Upper lobe of left lung (tissue), 4 donors: ENCODE data around the gene CFAP157.

Experiments used
- CTCF ChIP-seq, 6 experiments: fragments of 450-650 bp in 4 of 6; fragments of 200-600 bp in 2 of 6; sonication (generic) in 2 of 6; IDR thresholded peaks; one replicate each; pipeline ENCODE4 v1.5.1; 2016 to 2019; ENCODE audit warnings: antibody characterized with exemption in 6 of 6
- EP300 ChIP-seq, 4 donors: sonication (generic); formaldehyde crosslinking; IDR thresholded peaks; one replicate each; pipeline ENCODE4 v1.5.1; 2017; ENCODE audit warnings: antibody characterized with exemption in 4 of 4, control low read depth in 2 of 4
- POLR2A ChIP-seq, 4 donors: fragments of 450-650 bp; IDR thresholded peaks; one replicate each; pipeline ENCODE4 v1.5.1; 2016 to 2017; ENCODE audit warnings: antibody characterized with exemption in 4 of 4, mild to moderate bottlenecking in 2 of 4
- POLR2AphosphoS5 ChIP-seq, 2 donors: sonication (generic); formaldehyde crosslinking; IDR thresholded peaks; one replicate each; pipeline ENCODE4 v1.5.1; 2017; ENCODE audit warnings: antibody characterized with exemption in 2 of 2

DNA sequence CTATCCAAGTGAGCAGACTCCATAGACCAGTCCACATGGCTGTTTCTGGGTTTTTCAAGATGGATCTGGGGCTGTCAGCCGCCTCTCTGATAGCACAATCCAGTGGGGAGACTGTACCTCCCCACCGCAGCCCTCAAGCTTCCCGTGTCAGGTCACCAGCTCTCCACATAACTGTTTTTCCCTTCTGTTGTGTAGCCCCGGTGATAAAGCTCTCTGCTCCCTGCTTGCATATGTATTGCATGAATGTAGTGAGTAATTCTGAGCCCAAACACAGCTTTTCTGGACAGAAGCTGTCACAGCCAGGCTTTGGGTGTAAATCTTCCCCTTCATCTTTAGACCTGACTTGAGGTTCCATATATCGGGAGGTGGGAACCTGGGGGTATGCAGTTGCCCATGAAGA is 23.1 kb upstream of the CFAP157 start:
- no peak for TF ChIP-seq POLR2A (IDR thresholded peaks at IDR 0.05)
- no peak for TF ChIP-seq EP300 (IDR thresholded peaks at IDR 0.05)
- TF ChIP-seq CTCF (IDR thresholded peaks at IDR 0.05), result no peak
- TF ChIP-seq POLR2AphosphoS5 (IDR thresholded peaks at IDR 0.05), result no peak
